Measurements from ENCODE around the gene VSIR. TPM values are rescaled to one million over a fixed set of nuclear protein-coding genes. Genes with fewer than 3 reads are reported as not detected.

The VSIR gene
- polyA plus RNA-seq, 1 of the 3 experiments (the other 2 are of a cell fraction) = 11.3 TPM

DNA sequence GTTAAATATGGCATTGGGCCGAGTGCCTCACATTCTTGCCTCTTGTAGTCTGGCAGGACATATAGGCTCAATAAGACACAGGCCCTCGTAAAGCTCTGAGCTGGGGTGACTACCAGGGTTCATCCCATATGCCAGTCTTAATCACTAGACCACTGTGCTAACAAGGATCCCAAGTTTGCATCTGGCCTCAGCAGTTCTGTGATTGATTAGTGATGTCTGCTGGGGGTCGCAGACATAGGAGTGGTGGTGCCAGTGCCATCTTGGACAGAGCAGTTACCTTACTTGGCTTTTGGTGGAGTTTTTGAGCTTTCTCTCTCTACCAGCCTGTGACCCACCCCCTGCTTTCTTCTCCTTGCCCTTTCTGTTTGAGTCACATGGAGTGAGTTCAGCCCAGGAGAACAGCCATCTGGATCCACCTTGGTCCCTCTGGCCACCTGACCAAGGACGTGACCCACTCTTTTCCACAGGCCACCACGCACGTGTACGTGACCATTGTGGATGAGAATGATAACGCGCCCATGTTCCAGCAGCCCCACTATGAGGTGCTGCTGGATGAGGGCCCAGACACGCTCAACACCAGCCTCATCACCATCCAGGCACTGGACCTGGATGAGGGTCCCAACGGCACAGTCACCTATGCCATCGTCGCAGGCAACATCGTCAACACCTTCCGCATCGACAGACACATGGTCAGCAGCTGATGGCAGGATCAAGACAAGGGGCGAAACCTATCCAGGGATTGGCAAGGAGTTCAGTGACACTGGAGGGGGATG is 4.1 kb upstream of the VSIR start:
- ChIA-PET CTCF (interaction anchor here (0.9 to 3.3 kb wide), 3 partner anchors 57 to 119 kb away, joined by 4 to 13 read pairs (median 8); no protein-coding TSS in a partner anchor), POLR2A (no interaction called here)
- Histone ChIP-seq H2AFZ (ENCODE audit: low read depth) (no peak overlapping the region), H3K79me2 (ENCODE audit: insufficient read depth) (no peaks in the 10 kb centered on the region), H3K9ac (no peak overlapping the region), H3F3A (replicated peaks; ENCODE audit: insufficient read depth) (no peaks in the 10 kb centered on the region), H3K27me3 (ENCODE audit: insufficient read depth) (no peaks in the 10 kb centered on the region; the same call in 1 of the 2 replicates), H4K20me1 (ENCODE audit: insufficient read depth) (no peaks in the 10 kb centered on the region), H3K9me3 (no peaks in the 10 kb centered on the region), H3K36me3 (replicated peaks in 1 of 2; ENCODE audit: control insufficient read depth in 1 of 2, insufficient read depth in 2 of 2, low read length in 1 of 2) (no peaks in the 10 kb centered on the region), H3K9me2 (no peaks in the 10 kb centered on the region), H3K4me3 (ENCODE audit: low read depth in 2 of 2, low read length in 1 of 2) (no peak overlapping the region), H3K4me2 (no peak overlapping the region), H3K4me1 (ENCODE audit: control insufficient read depth in 1 of 2, insufficient read depth in 2 of 2, low read depth in 1 of 2, low read length in 1 of 2) (peaks cover 10 to 15% of the 10 kb centered on the region in 2 experiments; a peak in 3 of 4 replicates), H3K27ac (ENCODE audit: low read depth in 2 of 2, low read length in 1 of 2) (no peak overlapping the region)
- TF ChIP-seq EZH2phosphoT487 (IDR thresholded peaks at IDR 0.05; ENCODE audit: borderline replicate concordance, low read depth) = no peak
- no peak for TF ChIP-seq SMC3 (IDR thresholded peaks at IDR 0.05; ENCODE audit: low read depth, low read length)
- no peak for TF ChIP-seq RCOR1 (IDR thresholded peaks at IDR 0.05; ENCODE audit: low read length)
- no peak for TF ChIP-seq FOXM1 (IDR thresholded peaks at IDR 0.05; ENCODE audit: low read depth)
- no peak for TF ChIP-seq SIN3A (IDR thresholded peaks at IDR 0.05; ENCODE audit: borderline replicate concordance, low read depth, low read length)
- no peak for TF ChIP-seq TEAD4 (IDR thresholded peaks at IDR 0.05; ENCODE audit: borderline replicate concordance, insufficient read depth)
- no peak for TF ChIP-seq NFIC (IDR thresholded peaks at IDR 0.05; ENCODE audit: borderline replicate concordance)
- no peak for TF ChIP-seq JUND (IDR thresholded peaks at IDR 0.05)
- TF ChIP-seq RFX5 (IDR thresholded peaks at IDR 0.05; ENCODE audit: low read length) = no peak
- no peak for TF ChIP-seq RXRA (IDR thresholded peaks at IDR 0.05; ENCODE audit: borderline replicate concordance, low read depth)
- TF ChIP-seq POLR2AphosphoS5 (IDR thresholded peaks at IDR 0.05; ENCODE audit: low read depth, low read length) = no peak
- no peak for TF ChIP-seq YY1 (IDR thresholded peaks at IDR 0.05; ENCODE audit: low read depth)
- TF ChIP-seq GATA2 (CRISPR knock-in tag; IDR thresholded peaks at IDR 0.05) = no peak
- TF ChIP-seq TAF1 (IDR thresholded peaks at IDR 0.05; ENCODE audit: borderline replicate concordance, low read depth, low read length) = no peak
- no peak for TF ChIP-seq CHD2 (IDR thresholded peaks at IDR 0.05; ENCODE audit: low read length, partially characterized antibody)
- no peak for TF ChIP-seq FOSL2 (IDR thresholded peaks at IDR 0.05; ENCODE audit: borderline replicate concordance, low read depth)
- DNase-seq = no peak
- WGBS (ENCODE audit: low lambda C conversion rate) = 84% methylated on average over 17 of the region's 17 CpGs

- TF ChIP-seq RAD21 (IDR thresholded peaks at IDR 0.05; ENCODE audit: low read length) (no peak), GABPA (IDR thresholded peaks at IDR 0.05; ENCODE audit: low read depth) (no peak), IRF3 (IDR thresholded peaks at IDR 0.05; ENCODE audit: low read depth, low read length) (no peak), CTCF (IDR thresholded peaks at IDR 0.05) (no peak), FOXJ3 (CRISPR knock-in tag; IDR thresholded peaks at IDR 0.05) (no peak), EP300 (IDR thresholded peaks at IDR 0.05; ENCODE audit: borderline replicate concordance in 1 of 2, low read depth in 1 of 2, low read length in 1 of 2) (no peak), SMC3 (IDR thresholded peaks at IDR 0.05; ENCODE audit: low read depth, low read length) (no peak), RFX5 (IDR thresholded peaks at IDR 0.05; ENCODE audit: low read length) (no peak), RCOR1 (IDR thresholded peaks at IDR 0.05; ENCODE audit: low read length) (no peak)
- H3K27ac ChIP-seq (ENCODE audit: low read depth in 2 of 2, low read length in 1 of 2) = no peak overlapping the region
- H3K9ac ChIP-seq = no peak overlapping the region
- no peak overlapping the region for H2AFZ ChIP-seq (ENCODE audit: low read depth)
- peaks cover 15 to 16% of the 10 kb centered on the region in 2 experiments; a peak in 3 of 4 replicates for H3K4me1 ChIP-seq (ENCODE audit: control insufficient read depth in 1 of 2, insufficient read depth in 2 of 2, low read depth in 1 of 2, low read length in 1 of 2)
- no peaks in the 10 kb centered on the region for H3K36me3 ChIP-seq (replicated peaks in 1 of 2; ENCODE audit: control insufficient read depth in 1 of 2, insufficient read depth in 2 of 2, low read length in 1 of 2)
- POLR2A ChIA-PET = no interaction called here
- WGBS (ENCODE audit: low lambda C conversion rate) = no CpG with 5 or more reads among the region's 2 CpGs
- no peaks in the 10 kb centered on the region for H4K20me1 ChIP-seq (ENCODE audit: insufficient read depth)
- no peak for DNase-seq
- H3K9me2 ChIP-seq = no peaks in the 10 kb centered on the region
- CTCF ChIA-PET = interaction anchor here (0.9 to 3.3 kb wide), 4 partner anchors 56 to 120 kb away, joined by 4 to 13 read pairs (median 6); no protein-coding TSS in a partner anchor
- H3K4me2 ChIP-seq = no peak overlapping the region
- no peak overlapping the region for H3K4me3 ChIP-seq (ENCODE audit: low read depth in 2 of 2, low read length in 1 of 2)
- no peaks in the 10 kb centered on the region; the same call in 1 of the 2 replicates for H3K27me3 ChIP-seq (ENCODE audit: insufficient read depth)
- H3F3A ChIP-seq (replicated peaks; ENCODE audit: insufficient read depth) = no peaks in the 10 kb centered on the region
- H3K79me2 ChIP-seq (ENCODE audit: insufficient read depth) = no peaks in the 10 kb centered on the region
- H3K9me3 ChIP-seq = no peaks in the 10 kb centered on the region
Measured at GRCh38 chr10:71776481-71776925, 3.2 kb upstream of the VSIR start.
